Gastrocnemius medialis (tissue), 4 donors: ENCODE data around the gene MYMX. TPM values are rescaled to one million over a fixed set of nuclear protein-coding genes. Genes with fewer than 3 reads are reported as not detected.

Source experiments
- ATAC-seq, 2 donors: fragments of 150-250 bp; one replicate each; pipeline ENCODE4 v1.9.1; 2016
- DNase-seq, 2 donors: peaks; one replicate each; pipeline ENCODE4 v3.0.0-alpha.2; 2019
- H3K27ac ChIP-seq, 4 donors: fragments of 200-600 bp; sonication (generic); 1 replicate in 1 of 4; 2 replicates in 3 of 4; pipeline ENCODE4 v1.5.1; 2016 to 2018; ENCODE audit warnings: mild to moderate bottlenecking in 2 of 4, moderate library complexity in 1 of 4
- H3K27me3 ChIP-seq, 3 donors: fragments of 200-600 bp; sonication (generic) in 2 of 3; 1 replicate in 1 of 3; 2 replicates in 2 of 3; pipeline versions ENCODE4 v1.5.1 to v1.6.0; 2016 to 2019; ENCODE audit warnings: mild to moderate bottlenecking in 1 of 3, moderate library complexity in 1 of 3
- H3K36me3 ChIP-seq, 2 donors: fragments of 200-600 bp; sonication (generic) in 1 of 2; one replicate each; pipeline ENCODE4 v1.5.1; 2017 to 2018
- H3K4me1 ChIP-seq, 2 donors: fragments of 200-600 bp; sonication (generic) in 1 of 2; one replicate each; pipeline ENCODE4 v1.5.1; 2016 to 2017; ENCODE audit warnings: mild to moderate bottlenecking in 2 of 2
- H3K4me3 ChIP-seq, 4 donors: fragments of 200-600 bp; sonication (generic) in 3 of 4; 1 replicate in 1 of 4; 2 replicates in 3 of 4; pipeline ENCODE4 v1.5.1; 2016 to 2019; ENCODE audit warnings: mild to moderate bottlenecking in 2 of 4
- H3K9me3 ChIP-seq, 3 donors: fragments of 200-600 bp; sonication (generic) in 2 of 3; 1 replicate in 1 of 3; 2 replicates in 2 of 3; pipeline ENCODE4 v1.5.1; 2016 to 2019
- POLR2A ChIP-seq, 2 donors: fragments of 450-650 bp; IDR thresholded peaks; one replicate each; pipeline ENCODE4 v1.6.1; 2017; ENCODE audit warnings: antibody characterized with exemption in 2 of 2, mild to moderate bottlenecking in 2 of 2, moderate library complexity in 2 of 2
- in situ Hi-C, 4 donors: fragments of 200-750 bp; cut with MboI; loops; one replicate each; pipeline versions ENCODE4 v1.15.0 to v1.8.0; 2017; ENCODE audit warnings: low sequenced_read_pairs in 4 of 4
- intact Hi-C: fragments of 100-400 bp; cut with DNase I; formaldehyde crosslinking; loops from one replicate; pipeline ENCODE4 v1.15.1; 2023; ENCODE audit warnings: low total_unique reads
- microRNA counts, 2 donors: library from miRNA; unstranded; fragments of <30 nt; microRNA quantifications; one replicate each; lab custom pipeline; 2016
- total RNA-seq, 4 donors: library from RNA; depleted of rRNA; stranded (reverse); fragments of >200 nt; gene quantifications; one replicate each; pipeline versions ENCODE4 v1.1.0 to v1.2.3, GENCODE V29; 2016
- TF ChIP-seq, protein P1 (sequence below), 5 experiments: fragments of 450-650 bp in 3 of 5; fragments of 200-600 bp in 2 of 5; sonication (generic) in 2 of 5; IDR thresholded peaks in 4 of 5; conservative IDR thresholded peaks in 1 of 5; 1 replicate in 4 of 5; 2 replicates in 1 of 5; pipeline ENCODE4 v1.5.1; 2016 to 2019; ENCODE audit warnings: antibody characterized with exemption in 5 of 5, mild to moderate bottlenecking in 3 of 5, moderate library complexity in 3 of 5

MYMX gene
- total RNA-seq, 4 donors from 2014 or later: not detected

DNA sequence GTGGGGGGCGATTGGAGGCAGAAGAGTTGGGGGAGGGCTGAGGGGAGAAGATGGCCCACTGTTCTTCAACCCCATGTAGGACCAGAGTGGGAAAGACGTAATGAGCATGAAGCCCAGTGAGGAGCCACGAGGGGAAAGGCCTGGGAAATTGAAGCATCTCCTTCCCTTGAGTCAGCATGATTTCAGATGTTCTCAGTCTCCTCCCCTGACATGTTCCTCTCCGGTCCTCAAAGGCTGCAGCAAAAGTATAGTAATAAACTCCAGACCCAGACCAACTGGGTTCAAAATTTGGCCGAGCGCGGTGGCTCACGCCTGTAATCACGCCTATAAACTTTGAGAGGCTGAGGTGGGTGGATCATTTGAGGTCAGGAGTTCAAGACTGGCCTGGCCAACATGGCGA, 50.5 kb downstream of the MYMX start:
- ATAC-seq (no peak), DNase-seq (no peak)
- TF ChIP-seq POLR2A (IDR thresholded peaks at IDR 0.05): no peak
- TF ChIP-seq, protein P1, sequence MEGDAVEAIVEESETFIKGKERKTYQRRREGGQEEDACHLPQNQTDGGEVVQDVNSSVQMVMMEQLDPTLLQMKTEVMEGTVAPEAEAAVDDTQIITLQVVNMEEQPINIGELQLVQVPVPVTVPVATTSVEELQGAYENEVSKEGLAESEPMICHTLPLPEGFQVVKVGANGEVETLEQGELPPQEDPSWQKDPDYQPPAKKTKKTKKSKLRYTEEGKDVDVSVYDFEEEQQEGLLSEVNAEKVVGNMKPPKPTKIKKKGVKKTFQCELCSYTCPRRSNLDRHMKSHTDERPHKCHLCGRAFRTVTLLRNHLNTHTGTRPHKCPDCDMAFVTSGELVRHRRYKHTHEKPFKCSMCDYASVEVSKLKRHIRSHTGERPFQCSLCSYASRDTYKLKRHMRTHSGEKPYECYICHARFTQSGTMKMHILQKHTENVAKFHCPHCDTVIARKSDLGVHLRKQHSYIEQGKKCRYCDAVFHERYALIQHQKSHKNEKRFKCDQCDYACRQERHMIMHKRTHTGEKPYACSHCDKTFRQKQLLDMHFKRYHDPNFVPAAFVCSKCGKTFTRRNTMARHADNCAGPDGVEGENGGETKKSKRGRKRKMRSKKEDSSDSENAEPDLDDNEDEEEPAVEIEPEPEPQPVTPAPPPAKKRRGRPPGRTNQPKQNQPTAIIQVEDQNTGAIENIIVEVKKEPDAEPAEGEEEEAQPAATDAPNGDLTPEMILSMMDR (IDR thresholded peaks at IDR 0.05 in 4 of 5, conservative IDR thresholded peaks at IDR 0.05 in 1 of 5): no peak
- intact Hi-C loops (no loop called here), in situ Hi-C loops (loop anchor here in 1 of 4 donors (5.0 kb wide), 1 partner anchor 70 kb away; no protein-coding TSS in a partner anchor)
- peaks cover 20 to 36% (median 30%) of the 10 kb centered on the region in 3 donors for H3K27me3 ChIP-seq
- peaks cover 20 to 23% of the 10 kb centered on the region in 2 donors for H3K4me1 ChIP-seq
- no peak overlapping the region for H3K27ac ChIP-seq
- no peaks in the 10 kb centered on the region for H3K36me3 ChIP-seq
- H3K9me3 ChIP-seq: no peaks in the 10 kb centered on the region
- H3K4me3 ChIP-seq: no peak overlapping the region

MicroRNA genes within 50 kb of the gene (microRNA counts, 767-probe panel; counts per million panel counts)
- microRNA hsa-miR-4647 (lab: Ali Mortazavi, UCI): 356 to 448 counts per million in 2 donors

Other genes with a start within 250 kb of the MYMX start
- gene MRPL14, start 89.5 kb upstream of the MYMX start, total RNA-seq: 100 to 1,000 TPM; 100 to 180 (median 152) TPM
- 10 to 100 TPM; 27.2 to 71.9 (median 43.7) TPM for gene TMEM63B, start 89.4 kb upstream of the MYMX start, total RNA-seq
- gene CAPN11, start 58.1 kb upstream of the MYMX start, total RNA-seq: under 1 TPM in 1 of 4 donors, not detected in 3; 0.42 TPM
- gene SLC29A1, start 6.7 kb downstream of the MYMX start, total RNA-seq: 10 to 100 TPM; 18.3 to 95.5 (median 40.8) TPM
- gene HSP90AB1, start 30.2 kb downstream of the MYMX start, total RNA-seq: 1,000 to 10,000 TPM in 2 of 4 donors, 100 to 1,000 TPM in 2; 878 to 1,576 (median 1,106) TPM
- gene SLC35B2, start 40.6 kb downstream of the MYMX start, total RNA-seq: 10 to 100 TPM; 14.9 to 35.9 (median 21.4) TPM
- gene NFKBIE, start 48.6 kb downstream of the MYMX start, total RNA-seq: 10 to 100 TPM in 2 of 4 donors, 1 to 10 TPM in 2; 4.1 to 11.1 (median 10.0) TPM
- under 1 TPM in 1 of 4 donors, not detected in 3; 0.11 TPM for gene TMEM151B, start 53.5 kb downstream of the MYMX start, total RNA-seq
- 1 to 10 TPM; 3.9 to 6.3 (median 4.5) TPM for gene AARS2, start 96.4 kb downstream of the MYMX start, total RNA-seq
- gene SPATS1, start 125.7 kb downstream of the MYMX start, total RNA-seq: not detected
- 10 to 100 TPM; 26.3 to 30.3 (median 27.7) TPM for gene CDC5L, start 170.8 kb downstream of the MYMX start, total RNA-seq